CD4-positive, alpha-beta T cell (primary cell): ENCODE data around the gene CDC42BPA. TPM values are rescaled to one million over a fixed set of nuclear protein-coding genes. Genes with fewer than 3 reads are reported as not detected.

ENCODE experiments used
- ATAC-seq: fragments of 200-7000 bp; cut with Tn5 transposase; one replicate; pipeline ENCODE4 v1.10.0; 2022; ENCODE audit warnings: mild to moderate bottlenecking; ENCODE audit not compliant: poor library complexity
- CTCF ChIA-PET: fragments of 350-600 bp; sonication (Branson Sonifier 250); formaldehyde crosslinking; loops from one replicate; lab custom pipeline; 2021; ENCODE audit warnings: antibody characterized with exemption, inconsistent platforms; lab: Charles Lee
- POLR2A ChIA-PET: fragments of 350-600 bp; sonication (Branson Sonifier 250); formaldehyde crosslinking; loops from one replicate; lab custom pipeline; 2021; ENCODE audit warnings: antibody characterized with exemption, inconsistent platforms; lab: Charles Lee
- DNase-seq, 14 experiments: peaks; one replicate each; pipeline ENCODE4 v3.0.0-alpha.2; 2013 to 2020; ENCODE audit warnings: mixed read lengths in 2 of 14
- H3K27ac ChIP-seq, 2 donors: one replicate each; pipeline versions ENCODE4 v1.5.1 to v1.7.0; 2013; ENCODE audit warnings: low read length in 2 of 2, low read depth in 1 of 2, mild to moderate bottlenecking in 1 of 2
- H3K27me3 ChIP-seq, 2 experiments: 1 replicate in 1 of 2; 2 replicates in 1 of 2; pipeline versions ENCODE4 v1.6.1 to v1.7.0; 2013; ENCODE audit warnings: low read length in 2 of 2, control low read depth in 1 of 2, mild to moderate bottlenecking in 1 of 2, moderate library complexity in 1 of 2; ENCODE audit not compliant: insufficient read depth in 2 of 2, control insufficient read depth in 1 of 2
- H3K36me3 ChIP-seq: one replicate; pipeline ENCODE4 v1.6.1; 2013; ENCODE audit warnings: low read length, control low read depth; ENCODE audit not compliant: insufficient read depth
- H3K4me1 ChIP-seq: one replicate; pipeline ENCODE4 v1.6.1; 2013; ENCODE audit warnings: low read length, control low read depth; ENCODE audit not compliant: insufficient read depth
- H3K4me3 ChIP-seq: one replicate; pipeline ENCODE4 v1.5.1; 2013; ENCODE audit warnings: mild to moderate bottlenecking, low read length, moderate library complexity
- H3K9me3 ChIP-seq, 2 experiments: 1 replicate in 1 of 2; 2 replicates in 1 of 2; pipeline versions ENCODE4 v1.6.1 to v1.7.0; 2013; ENCODE audit warnings: low read length in 2 of 2, mild to moderate bottlenecking in 2 of 2, control low read depth in 1 of 2, moderate library complexity in 1 of 2; ENCODE audit not compliant: control insufficient read depth in 1 of 2, insufficient read depth in 1 of 2
- H3K27ac Mint-ChIP-seq: one replicate; pipeline ENCODE4 v1.8.0; 2020; ENCODE audit warnings: mixed read lengths
- H3K27me3 Mint-ChIP-seq: one replicate; pipeline ENCODE4 v1.8.0; 2021; ENCODE audit warnings: mixed read lengths
- H3K36me3 Mint-ChIP-seq: one replicate; pipeline ENCODE4 v1.8.0; 2021; ENCODE audit warnings: low read depth, mixed read lengths
- H3K4me1 Mint-ChIP-seq: one replicate; pipeline ENCODE4 v1.8.0; 2021; ENCODE audit warnings: low read depth, mixed read lengths
- H3K4me3 Mint-ChIP-seq: one replicate; pipeline ENCODE4 v1.8.0; 2020; ENCODE audit warnings: mild to moderate bottlenecking, mixed read lengths
- H3K9me3 Mint-ChIP-seq: one replicate; pipeline ENCODE4 v1.8.0; 2020; ENCODE audit warnings: mixed read lengths
- intact Hi-C, 2 experiments: fragments of 100-400 bp; cut with DNase I in 1 of 2; cut with micrococcal nuclease in 1 of 2; formaldehyde crosslinking; loops; one replicate each; pipeline versions ENCODE4 v1.15.1 to v1.9.0; 2023 to 2025; cut with DNase I, micrococcal nuclease
- total RNA-seq, 174 experiments: library from RNA in 2 of 174; stranded (reverse) in 2 of 174; gene quantifications; one replicate each; pipeline ENCODE4 v1.2.3 and lab custom pipeline; 2021 to 2026
- TF ChIP-seq, protein P1 (sequence below): fragments of 200-600 bp; IDR thresholded peaks from one replicate; pipeline ENCODE4 v1.8.0; 2022; ENCODE audit warnings: antibody characterized with exemption, mild to moderate bottlenecking

The CDC42BPA gene
- total RNA-seq, 2 experiments from 2014 or later: 2.2 to 3.0 TPM

DNA sequence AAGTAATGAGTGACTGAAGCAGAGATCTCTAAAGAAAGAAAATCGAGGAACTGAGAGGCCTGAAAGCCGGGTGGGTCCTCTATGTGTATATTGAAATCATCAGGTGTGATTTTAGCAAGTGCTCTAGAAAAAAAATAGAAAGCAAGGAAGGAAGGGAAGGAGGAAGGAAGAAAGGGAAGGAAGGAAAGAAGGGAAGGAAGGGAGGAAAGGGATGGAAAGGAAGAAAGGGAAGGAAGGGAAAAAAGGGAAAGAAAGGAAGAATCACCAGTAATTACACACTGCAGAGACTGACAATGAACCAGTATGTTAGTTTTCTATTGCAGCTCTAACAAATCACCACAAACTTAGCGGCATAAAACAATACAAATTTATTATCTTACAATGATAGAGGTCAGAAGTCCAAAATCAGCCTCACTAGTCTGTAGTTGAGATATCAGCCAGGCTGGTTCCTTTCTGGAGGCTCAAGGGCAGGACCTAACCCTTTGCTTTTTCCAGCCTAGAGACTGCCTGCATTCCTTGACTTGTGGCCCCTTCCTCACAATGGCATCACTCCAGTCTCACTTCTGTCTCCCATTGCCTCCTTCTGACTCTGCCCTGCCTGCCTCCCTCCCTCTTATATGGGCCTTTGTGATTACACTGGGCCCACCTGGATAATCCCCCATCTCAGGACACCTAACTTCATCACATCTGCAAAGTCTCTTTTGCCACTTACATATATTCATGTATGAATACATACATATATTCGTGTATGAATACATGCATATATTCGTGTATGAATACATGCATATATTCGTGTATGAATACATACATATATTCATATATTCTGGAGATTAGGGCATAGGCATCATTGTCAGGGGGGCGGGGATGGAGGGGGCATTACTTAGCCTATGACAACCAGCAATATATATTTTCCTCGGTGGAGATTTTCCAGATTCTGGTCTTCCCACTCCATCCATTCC is 47.5 kb upstream of the CDC42BPA start:
- no peak for ATAC-seq
- no peaks in the 10 kb centered on the region for H3K9me3 Mint-ChIP-seq
- no peak overlapping the region for H3K27ac Mint-ChIP-seq
- no peaks in the 10 kb centered on the region for H3K36me3 ChIP-seq
- no peaks in the 10 kb centered on the region for H3K9me3 ChIP-seq
- intact Hi-C loops: no loop called here
- H3K4me3 ChIP-seq: no peak overlapping the region
- DNase-seq: no peak
- CTCF ChIA-PET: no interaction called here
- POLR2A ChIA-PET: no interaction called here
- no peaks in the 10 kb centered on the region for H3K36me3 Mint-ChIP-seq
- no peak overlapping the region for H3K27ac ChIP-seq
- H3K4me1 Mint-ChIP-seq: no peaks in the 10 kb centered on the region
- no peaks in the 10 kb centered on the region for H3K27me3 ChIP-seq
- peaks cover 5% of the 10 kb centered on the region for H3K27me3 Mint-ChIP-seq
- TF ChIP-seq, protein P1, sequence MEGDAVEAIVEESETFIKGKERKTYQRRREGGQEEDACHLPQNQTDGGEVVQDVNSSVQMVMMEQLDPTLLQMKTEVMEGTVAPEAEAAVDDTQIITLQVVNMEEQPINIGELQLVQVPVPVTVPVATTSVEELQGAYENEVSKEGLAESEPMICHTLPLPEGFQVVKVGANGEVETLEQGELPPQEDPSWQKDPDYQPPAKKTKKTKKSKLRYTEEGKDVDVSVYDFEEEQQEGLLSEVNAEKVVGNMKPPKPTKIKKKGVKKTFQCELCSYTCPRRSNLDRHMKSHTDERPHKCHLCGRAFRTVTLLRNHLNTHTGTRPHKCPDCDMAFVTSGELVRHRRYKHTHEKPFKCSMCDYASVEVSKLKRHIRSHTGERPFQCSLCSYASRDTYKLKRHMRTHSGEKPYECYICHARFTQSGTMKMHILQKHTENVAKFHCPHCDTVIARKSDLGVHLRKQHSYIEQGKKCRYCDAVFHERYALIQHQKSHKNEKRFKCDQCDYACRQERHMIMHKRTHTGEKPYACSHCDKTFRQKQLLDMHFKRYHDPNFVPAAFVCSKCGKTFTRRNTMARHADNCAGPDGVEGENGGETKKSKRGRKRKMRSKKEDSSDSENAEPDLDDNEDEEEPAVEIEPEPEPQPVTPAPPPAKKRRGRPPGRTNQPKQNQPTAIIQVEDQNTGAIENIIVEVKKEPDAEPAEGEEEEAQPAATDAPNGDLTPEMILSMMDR: no peak
- no peaks in the 10 kb centered on the region for H3K4me1 ChIP-seq
- no peak overlapping the region for H3K4me3 Mint-ChIP-seq

DNA sequence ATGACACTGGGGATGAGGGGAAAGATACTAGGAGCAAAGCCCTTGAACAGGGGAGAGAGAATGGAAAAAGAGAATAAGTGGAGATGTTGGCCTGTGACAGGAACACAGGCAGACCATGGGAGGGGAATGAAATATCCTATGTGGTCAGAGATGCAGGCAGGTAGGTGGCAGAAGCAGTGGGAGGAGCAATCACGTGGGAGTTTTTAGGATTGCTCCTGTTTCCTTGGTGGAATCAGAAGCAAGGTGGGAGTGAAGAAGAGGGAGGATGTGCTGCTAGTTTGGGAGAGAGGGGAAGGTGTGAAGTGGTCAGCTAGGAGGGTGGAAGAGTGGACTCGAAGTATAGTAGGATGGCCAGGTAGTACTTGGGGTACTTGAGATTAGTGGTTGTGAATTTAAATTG is 46.4 kb upstream of the CDC42BPA start:
- Mint-ChIP-seq H3K36me3 (no peaks in the 10 kb centered on the region), H3K4me3 (no peak overlapping the region), H3K9me3 (no peaks in the 10 kb centered on the region), H3K27ac (no peak overlapping the region), H3K4me1 (no peaks in the 10 kb centered on the region), H3K27me3 (peaks cover 5% of the 10 kb centered on the region)
- TF ChIP-seq, protein P1: no peak
- DNase-seq: no peak
- POLR2A ChIA-PET: no interaction called here
- intact Hi-C loops: no loop called here
- Histone ChIP-seq H3K27me3 (no peaks in the 10 kb centered on the region), H3K27ac (no peak overlapping the region), H3K4me3 (no peak overlapping the region), H3K4me1 (no peaks in the 10 kb centered on the region), H3K9me3 (no peaks in the 10 kb centered on the region), H3K36me3 (no peaks in the 10 kb centered on the region)
- no peak for ATAC-seq
- CTCF ChIA-PET: no interaction called here

DNA sequence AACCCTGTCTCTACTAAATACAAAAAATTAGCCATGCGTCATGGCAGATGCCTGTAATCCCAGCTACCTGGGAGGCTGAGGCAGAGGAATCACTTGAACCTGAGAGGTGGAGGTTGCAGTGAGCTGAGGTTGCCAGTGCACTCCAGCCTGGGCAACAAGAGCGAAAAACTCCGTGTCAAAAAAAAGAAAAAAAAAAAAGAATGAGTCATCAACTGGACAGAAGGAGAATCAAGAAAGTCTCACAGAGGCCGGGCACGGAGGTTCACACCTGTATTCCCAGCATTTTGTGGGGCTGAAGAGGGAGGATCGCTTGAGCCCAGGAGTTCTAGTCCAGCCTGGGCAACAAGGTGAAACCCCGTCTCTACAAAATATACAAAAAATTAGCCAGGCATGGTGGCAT is 45.5 kb upstream of the CDC42BPA start:
- intact Hi-C loops: no loop called here
- no peak overlapping the region for H3K4me3 Mint-ChIP-seq
- DNase-seq (no peak), ATAC-seq (no peak)
- H3K9me3 Mint-ChIP-seq: no peaks in the 10 kb centered on the region
- peaks cover 5% of the 10 kb centered on the region for H3K27me3 Mint-ChIP-seq
- POLR2A ChIA-PET: no interaction called here
- no peaks in the 10 kb centered on the region for H3K4me1 Mint-ChIP-seq
- Histone ChIP-seq H3K27me3 (no peaks in the 10 kb centered on the region), H3K4me3 (no peak overlapping the region), H3K36me3 (no peaks in the 10 kb centered on the region), H3K27ac (no peak overlapping the region), H3K9me3 (no peaks in the 10 kb centered on the region), H3K4me1 (no peaks in the 10 kb centered on the region)
- TF ChIP-seq, protein P1: no peak
- CTCF ChIA-PET: no interaction called here
- no peaks in the 10 kb centered on the region for H3K36me3 Mint-ChIP-seq
- H3K27ac Mint-ChIP-seq: no peak overlapping the region
